Fibroblast of the conjunctiva (primary cell): ENCODE data around the gene HOXB7.

Experiments
- DNase-seq: peaks from one replicate; pipeline ENCODE4 v3.0.0-alpha.2; 2010; ENCODE audit warnings: low read depth

HOXB7 gene

GRCh38 chr17:48610282-48611211 is at the start of gene HOXB7:
HOXB7 (minus strand) TSS chr17:48611017; CDS start chr17:48610918, 99 bp downstream.
- no peak for DNase-seq

GRCh38 chr17:48655913-48656312 is 45.1 kb upstream of the HOXB7 start:
- no peak for DNase-seq

DNA sequence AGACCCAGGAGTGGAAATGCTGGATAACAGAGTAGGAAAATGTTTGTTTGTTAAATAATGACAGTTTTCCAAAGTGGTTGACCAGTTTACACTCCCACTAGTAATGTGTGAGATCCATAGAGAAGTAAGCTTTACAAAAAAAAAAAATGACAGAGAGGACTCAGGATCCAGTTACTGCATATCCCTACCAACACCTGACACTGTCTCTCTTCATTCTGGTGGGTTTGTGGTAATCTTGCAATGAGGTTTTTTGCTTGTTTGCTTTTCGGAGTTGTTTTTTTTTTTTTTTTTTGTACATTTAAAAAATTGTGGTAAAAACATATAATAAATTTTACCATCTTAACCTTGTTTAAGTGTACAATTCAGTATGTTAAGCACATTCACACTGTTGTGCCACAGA is 38.9 kb upstream of the HOXB7 start:
- DNase-seq = no peak

GRCh38 chr17:48647963-48648245 is 37.1 kb upstream of the HOXB7 start:
- no peak for DNase-seq

DNA sequence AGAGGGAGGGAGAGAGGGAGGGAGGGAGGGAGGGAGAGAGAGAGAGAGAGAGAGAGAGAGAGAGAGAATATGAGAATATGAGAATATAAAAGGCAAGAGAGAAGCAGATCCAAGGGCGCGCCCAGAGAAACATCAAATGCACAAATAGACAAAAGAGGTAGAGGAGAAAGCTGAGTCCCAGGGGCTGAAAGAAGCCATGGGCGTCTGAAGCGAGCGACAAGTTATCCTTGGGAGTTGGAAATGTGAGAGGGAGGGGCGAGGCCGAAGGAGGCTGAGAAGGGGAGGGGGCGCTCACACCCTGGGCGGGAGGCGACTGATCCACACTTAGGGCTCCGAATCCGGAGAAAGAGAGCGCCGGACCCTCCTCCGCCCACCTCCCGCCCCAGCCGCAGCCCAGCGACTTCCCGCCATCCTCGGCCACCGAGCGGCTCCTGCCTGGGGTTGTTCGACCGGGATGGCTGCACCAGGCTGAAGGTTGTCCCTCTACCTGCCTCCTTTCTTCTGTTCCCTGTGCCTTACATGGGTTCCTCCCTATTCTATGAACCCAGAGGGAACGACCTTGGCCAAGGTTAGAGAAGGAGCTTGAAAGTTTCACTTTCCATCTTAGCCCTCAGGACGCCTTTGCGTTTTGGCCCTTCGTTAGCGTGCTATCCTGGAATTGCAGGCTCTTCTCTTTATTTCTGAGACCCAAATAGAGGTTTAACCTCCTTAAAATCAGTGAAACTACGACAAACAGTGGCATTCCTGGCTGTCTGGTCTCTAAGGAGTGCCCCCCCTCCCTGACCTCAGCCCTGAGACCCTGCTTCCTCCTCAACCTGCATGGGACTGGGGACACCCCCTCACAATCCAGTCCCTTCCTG is 36.5 kb upstream of the HOXB7 start:
- no peak for DNase-seq

DNA sequence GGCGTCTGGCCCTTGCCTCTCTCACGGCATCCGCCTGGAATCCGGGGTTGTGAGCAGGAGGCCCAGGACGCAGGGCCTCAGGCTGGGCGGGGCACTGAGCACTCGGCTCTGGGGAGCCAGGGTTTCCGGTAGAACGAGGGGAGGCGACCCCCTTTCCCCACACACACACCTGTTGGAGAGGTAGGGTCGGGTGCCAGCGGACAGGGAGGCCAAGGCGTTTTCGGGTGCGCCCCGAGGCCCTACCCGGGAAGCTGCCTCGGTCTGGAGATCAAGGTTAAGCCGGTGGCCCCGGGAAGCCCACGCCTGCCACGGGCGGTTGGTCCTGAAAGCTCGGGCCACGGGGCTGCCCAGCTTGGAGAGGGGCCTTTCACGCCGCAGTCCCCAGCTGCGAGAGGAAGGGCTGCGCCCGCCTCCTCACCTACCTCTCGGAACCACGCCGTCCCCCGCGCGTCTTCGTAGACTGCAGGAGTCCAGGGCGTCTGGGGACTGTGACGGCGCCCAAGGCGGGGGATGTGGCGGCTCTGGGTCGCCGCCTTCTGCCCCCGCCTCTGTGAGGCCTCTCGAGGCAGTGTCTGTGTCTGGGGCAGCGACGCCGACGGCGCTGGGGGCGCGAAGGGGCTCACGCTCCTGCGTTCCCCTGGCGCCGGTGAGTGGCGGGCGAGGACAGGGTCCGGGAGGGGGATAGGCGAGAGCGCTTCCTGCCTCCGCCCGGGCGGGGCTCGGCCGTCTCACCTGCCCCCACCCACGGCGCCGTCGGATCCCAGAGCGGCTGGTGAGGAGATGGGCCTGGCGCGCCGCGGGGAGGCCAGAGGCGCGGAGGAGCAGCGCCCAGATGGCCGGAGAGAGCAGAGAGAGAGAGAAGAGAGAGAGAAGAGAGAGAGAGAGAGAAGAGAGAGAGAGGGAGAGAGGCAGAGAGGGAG is 35.6 kb upstream of the HOXB7 start:
- DNase-seq = no peak

DNA sequence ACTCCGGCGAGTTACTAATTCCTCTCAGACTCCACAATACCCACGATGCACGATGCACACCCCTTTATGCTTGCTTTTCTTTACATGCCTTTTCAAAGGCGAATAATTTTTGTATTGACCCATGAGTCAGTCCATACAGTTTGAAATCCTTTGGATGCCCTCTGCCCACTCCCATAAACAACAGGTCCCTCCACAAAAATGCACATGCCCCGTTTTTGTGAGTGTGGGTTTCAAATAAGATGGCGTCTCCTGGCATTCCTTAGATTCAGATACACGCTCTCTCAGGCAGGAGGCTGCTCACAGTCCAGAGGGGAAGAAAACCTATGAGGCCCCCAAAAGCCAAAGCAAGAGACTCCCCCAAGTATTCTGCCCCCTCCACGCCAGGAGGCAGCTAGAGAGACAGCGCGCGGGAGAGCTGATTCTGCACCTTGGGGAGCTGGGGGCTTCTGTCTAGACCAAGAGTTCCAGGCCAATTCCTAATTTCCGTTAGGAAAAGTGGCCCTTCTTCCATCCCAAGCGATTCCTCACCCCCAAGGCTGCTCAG is 34.9 kb upstream of the HOXB7 start:
- DNase-seq = no peak

GRCh38 chr17:48644910-48645557 is 34.2 kb upstream of the HOXB7 start:
- no peak for DNase-seq

GRCh38 chr17:48644159-48644558 is 33.3 kb upstream of the HOXB7 start:
- DNase-seq = no peak

GRCh38 chr17:48643697-48644012 is 32.8 kb upstream of the HOXB7 start:
- DNase-seq = no peak

DNA sequence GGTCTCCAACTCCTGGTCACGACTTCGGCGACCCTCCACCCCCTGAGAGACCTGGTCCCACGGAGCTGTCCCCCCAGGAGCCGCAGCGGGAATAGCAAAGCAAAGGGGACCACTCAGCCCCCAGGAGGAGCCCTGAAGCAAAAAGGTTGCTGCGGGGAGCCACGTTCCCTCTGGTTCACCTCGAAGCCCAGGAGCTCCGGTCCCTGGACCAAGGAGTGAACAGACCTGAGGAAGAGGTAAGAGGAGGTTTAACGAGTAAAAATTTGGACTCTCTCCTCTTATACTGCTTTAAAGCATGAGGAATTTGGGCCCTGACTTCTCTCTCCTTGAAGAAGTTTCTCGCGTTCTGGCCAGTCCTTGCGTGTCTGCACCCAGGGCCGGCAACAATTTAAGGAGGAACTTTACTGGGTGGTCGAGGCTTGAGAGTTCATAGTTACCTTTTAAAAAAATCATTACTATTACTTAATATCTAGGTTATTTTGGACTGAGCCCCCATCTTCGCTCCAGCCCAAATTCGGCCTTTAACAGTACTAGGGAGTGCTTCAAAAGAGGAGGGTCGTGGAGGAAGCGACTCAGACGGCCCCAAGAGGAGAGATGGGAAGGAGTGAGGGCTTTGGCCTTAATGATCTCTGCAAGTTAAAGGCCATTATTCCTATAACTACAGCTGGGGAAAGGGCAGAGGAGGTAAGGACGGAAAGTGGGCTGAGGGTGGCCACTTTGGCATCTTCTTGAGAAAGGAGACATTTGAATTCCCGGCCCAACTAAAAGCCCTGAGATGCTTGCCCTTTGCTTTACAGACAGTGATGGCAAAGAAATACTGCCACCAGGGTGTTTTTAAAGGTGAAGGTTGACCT is 32.3 kb upstream of the HOXB7 start:
- no peak for DNase-seq

GRCh38 chr17:48642059-48642842 is 31.4 kb upstream of the HOXB7 start:
- DNase-seq = no peak

DNA sequence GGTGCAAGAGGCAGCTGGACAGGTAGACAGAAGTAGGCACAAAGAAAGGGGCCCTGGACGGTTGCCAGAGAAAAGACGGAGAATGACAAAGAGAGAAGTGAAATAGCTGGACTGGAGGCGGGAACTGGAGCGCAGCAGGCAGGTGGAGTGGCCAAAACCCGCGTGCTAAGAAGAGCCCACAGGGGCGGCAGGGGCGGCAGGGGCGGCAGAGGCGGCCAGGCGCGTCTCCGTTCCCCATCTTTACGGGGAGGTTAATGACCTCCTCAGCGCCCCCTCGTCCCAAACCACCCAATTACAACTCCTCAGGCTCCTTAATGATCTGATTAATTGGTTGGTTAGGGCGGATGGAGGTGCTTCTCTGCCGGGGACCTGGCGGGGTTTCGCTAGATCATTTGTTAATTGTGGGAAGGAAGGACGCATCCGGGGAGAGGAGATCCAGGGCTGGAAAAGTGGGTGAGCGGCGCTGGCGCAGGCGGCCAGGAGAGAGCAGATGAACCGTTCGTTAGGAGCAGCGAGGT is 30.8 kb upstream of the HOXB7 start:
- no peak for DNase-seq

- DNase-seq = no peak
Measured at GRCh38 chr17:48640858-48641180, 30.0 kb upstream of the HOXB7 start.

DNA sequence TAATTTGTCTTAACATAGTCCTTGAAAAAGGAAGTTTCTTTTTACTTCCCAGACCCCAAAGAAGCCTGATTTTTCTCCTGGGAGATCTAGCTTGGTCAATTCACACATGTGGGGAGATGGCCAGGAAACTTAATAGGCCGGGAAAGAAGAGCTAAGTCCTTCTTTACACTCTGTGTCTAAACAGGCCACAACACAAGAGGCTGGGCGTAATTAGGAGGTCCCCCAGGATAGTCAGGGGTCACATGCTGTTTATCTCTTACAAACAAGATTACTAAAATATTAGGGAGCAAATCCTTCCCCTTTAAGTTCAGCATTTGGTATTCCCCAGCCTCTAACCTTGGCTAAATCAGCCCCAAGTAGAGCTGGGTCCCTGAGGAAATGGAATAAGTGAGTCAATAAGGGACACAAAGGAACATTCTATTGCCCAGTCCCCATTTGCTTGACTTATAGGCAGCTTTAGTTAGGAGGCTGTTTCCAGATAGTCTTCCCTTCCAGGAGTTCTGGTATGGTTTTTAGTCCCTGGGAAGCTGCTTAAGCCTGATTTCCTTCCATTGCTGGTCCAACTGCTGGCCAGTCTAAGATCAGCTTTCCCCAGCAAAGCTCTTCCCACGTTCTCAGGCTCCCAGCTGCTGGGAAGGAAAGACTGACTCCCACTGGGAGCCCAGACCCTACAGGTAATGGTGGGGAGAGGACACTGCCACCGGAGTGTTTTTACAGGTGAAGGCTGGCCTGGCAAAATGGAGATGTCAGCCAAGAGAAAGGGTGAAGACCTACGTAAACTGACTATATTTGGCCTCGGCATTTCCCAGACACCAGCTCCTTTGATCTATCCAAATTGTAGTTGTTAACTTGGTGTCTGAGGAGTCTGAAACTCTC is 29.4 kb upstream of the HOXB7 start:
- DNase-seq = no peak

DNA sequence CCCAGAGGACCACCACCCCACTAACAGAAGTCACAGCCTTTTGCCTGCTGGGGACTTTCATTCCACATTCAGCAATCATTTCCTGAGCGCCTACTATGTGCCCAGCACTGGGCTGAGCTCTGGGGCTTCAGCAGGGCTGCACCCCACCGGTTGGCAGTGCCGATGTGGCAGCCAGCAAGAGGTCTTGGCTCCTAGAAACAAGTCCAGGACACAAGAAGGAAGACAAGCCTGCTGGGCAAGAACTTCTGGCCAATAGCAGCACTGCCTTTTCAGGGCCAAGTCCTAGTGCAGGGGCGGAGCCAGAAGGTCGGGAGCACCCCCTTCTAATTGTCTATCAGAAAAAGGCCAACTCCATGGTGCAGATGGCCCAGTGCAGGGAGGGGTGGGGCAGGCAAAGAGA is 28.3 kb upstream of the HOXB7 start:
- DNase-seq = no peak

GRCh38 chr17:48637323-48638260 is 26.8 kb upstream of the HOXB7 start:
- DNase-seq = no peak
